Gastrocnemius medialis (tissue), 4 donors: ENCODE measurements around the gene CDH23. TPM values are rescaled to one million over a fixed set of nuclear protein-coding genes. Genes with fewer than 3 reads are reported as not detected.

ENCODE experiments used
- ATAC-seq, 2 donors: fragments of 150-250 bp; one replicate each; pipeline ENCODE4 v1.9.1; 2016
- DNase-seq, 2 donors: peaks; one replicate each; pipeline ENCODE4 v3.0.0-alpha.2; 2019
- H3K27ac ChIP-seq, 4 donors: fragments of 200-600 bp; sonication (generic); 1 replicate in 1 of 4; 2 replicates in 3 of 4; pipeline ENCODE4 v1.5.1; 2016 to 2018; ENCODE audit warnings: mild to moderate bottlenecking in 2 of 4, moderate library complexity in 1 of 4
- H3K27me3 ChIP-seq, 3 donors: fragments of 200-600 bp; sonication (generic) in 2 of 3; 1 replicate in 1 of 3; 2 replicates in 2 of 3; pipeline versions ENCODE4 v1.5.1 to v1.6.0; 2016 to 2019; ENCODE audit warnings: mild to moderate bottlenecking in 1 of 3, moderate library complexity in 1 of 3
- H3K36me3 ChIP-seq, 2 donors: fragments of 200-600 bp; sonication (generic) in 1 of 2; one replicate each; pipeline ENCODE4 v1.5.1; 2017 to 2018
- H3K4me1 ChIP-seq, 2 donors: fragments of 200-600 bp; sonication (generic) in 1 of 2; one replicate each; pipeline ENCODE4 v1.5.1; 2016 to 2017; ENCODE audit warnings: mild to moderate bottlenecking in 2 of 2
- H3K4me3 ChIP-seq, 4 donors: fragments of 200-600 bp; sonication (generic) in 3 of 4; 1 replicate in 1 of 4; 2 replicates in 3 of 4; pipeline ENCODE4 v1.5.1; 2016 to 2019; ENCODE audit warnings: mild to moderate bottlenecking in 2 of 4
- H3K9me3 ChIP-seq, 3 donors: fragments of 200-600 bp; sonication (generic) in 2 of 3; 1 replicate in 1 of 3; 2 replicates in 2 of 3; pipeline ENCODE4 v1.5.1; 2016 to 2019
- CTCF ChIP-seq, 5 experiments: fragments of 450-650 bp in 3 of 5; fragments of 200-600 bp in 2 of 5; sonication (generic) in 2 of 5; IDR thresholded peaks in 4 of 5; conservative IDR thresholded peaks in 1 of 5; 1 replicate in 4 of 5; 2 replicates in 1 of 5; pipeline ENCODE4 v1.5.1; 2016 to 2019; ENCODE audit warnings: antibody characterized with exemption in 5 of 5, mild to moderate bottlenecking in 3 of 5, moderate library complexity in 3 of 5
- POLR2A ChIP-seq, 2 donors: fragments of 450-650 bp; IDR thresholded peaks; one replicate each; pipeline ENCODE4 v1.6.1; 2017; ENCODE audit warnings: antibody characterized with exemption in 2 of 2, mild to moderate bottlenecking in 2 of 2, moderate library complexity in 2 of 2
- in situ Hi-C, 4 donors: fragments of 200-750 bp; cut with MboI; loops; one replicate each; pipeline versions ENCODE4 v1.15.0 to v1.8.0; 2017; ENCODE audit warnings: low sequenced_read_pairs in 4 of 4
- intact Hi-C: fragments of 100-400 bp; cut with DNase I; formaldehyde crosslinking; loops from one replicate; pipeline ENCODE4 v1.15.1; 2023; ENCODE audit warnings: low total_unique reads
- total RNA-seq, 4 donors: library from RNA; depleted of rRNA; stranded (reverse); fragments of >200 nt; gene quantifications; one replicate each; pipeline versions ENCODE4 v1.1.0 to v1.2.3, GENCODE V29; 2016

Gene CDH23
- total RNA-seq, 4 donors from 2014 or later: 0.53 to 1.8 (median 1.2) TPM

DNA sequence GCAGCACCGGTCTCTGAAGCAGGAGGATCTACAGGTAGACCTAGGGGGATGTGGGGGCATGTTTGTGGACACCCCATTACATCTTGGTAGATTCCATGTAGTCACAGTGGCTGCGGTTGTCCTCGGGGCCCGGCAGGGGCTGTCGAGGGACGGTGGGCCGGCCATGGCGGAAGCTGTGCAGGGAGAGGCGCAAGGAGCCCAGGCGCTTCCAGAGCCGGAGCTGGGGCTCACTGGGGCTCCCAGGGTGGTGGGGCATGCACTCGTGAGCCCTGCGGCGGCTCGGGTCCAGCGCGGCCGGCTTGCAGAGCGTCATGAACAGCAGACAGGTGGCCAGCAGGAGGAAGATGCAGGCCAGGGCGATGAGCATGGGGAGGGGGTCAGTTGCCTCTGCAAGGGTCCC lies 319.1 kb downstream of the CDH23 start:
- ATAC-seq (no peak), DNase-seq (no peak)
- Histone ChIP-seq H3K9me3 (no peaks in the 10 kb centered on the region), H3K4me3 (no peak overlapping the region), H3K36me3 (no peaks in the 10 kb centered on the region), H3K27ac (no peak overlapping the region), H3K4me1 (peaks cover 27 to 36% of the 10 kb centered on the region in 2 donors), H3K27me3 (no peaks in the 10 kb centered on the region)
- intact Hi-C loops (no loop called here), in situ Hi-C loops (no loop called here)
- no peak for TF ChIP-seq POLR2A (IDR thresholded peaks at IDR 0.05)
- no peak for TF ChIP-seq CTCF (IDR thresholded peaks at IDR 0.05 in 4 of 5, conservative IDR thresholded peaks at IDR 0.05 in 1 of 5)

GRCh38 chr10:71716426-71716825 lies 319.7 kb downstream of the CDH23 start:
- TF ChIP-seq POLR2A (IDR thresholded peaks at IDR 0.05) (no peak), CTCF (IDR thresholded peaks at IDR 0.05 in 4 of 5, conservative IDR thresholded peaks at IDR 0.05 in 1 of 5) (no peak)
- ATAC-seq (no peak), DNase-seq (no peak)
- intact Hi-C loops (no loop called here), in situ Hi-C loops (no loop called here)
- H3K36me3 ChIP-seq: no peaks in the 10 kb centered on the region
- H3K27ac ChIP-seq: no peak overlapping the region
- no peaks in the 10 kb centered on the region for H3K9me3 ChIP-seq
- H3K4me3 ChIP-seq: no peak overlapping the region
- no peaks in the 10 kb centered on the region for H3K27me3 ChIP-seq
- peaks cover 27 to 36% of the 10 kb centered on the region in 2 donors for H3K4me1 ChIP-seq

- Histone ChIP-seq H3K27me3 (no peaks in the 10 kb centered on the region), H3K9me3 (no peaks in the 10 kb centered on the region), H3K27ac (no peak overlapping the region), H3K4me1 (peaks cover 27 to 36% of the 10 kb centered on the region in 2 donors), H3K4me3 (no peak overlapping the region), H3K36me3 (no peaks in the 10 kb centered on the region)
- in situ Hi-C loops (no loop called here), intact Hi-C loops (no loop called here)
- TF ChIP-seq POLR2A (IDR thresholded peaks at IDR 0.05) (no peak), CTCF (IDR thresholded peaks at IDR 0.05 in 4 of 5, conservative IDR thresholded peaks at IDR 0.05 in 1 of 5) (no peak)
- DNase-seq (no peak), ATAC-seq (no peak)
These were observed 320.3 kb downstream of the CDH23 start for GRCh38 chr10:71717056-71717455.

GRCh38 chr10:71717551-71717951 lies 320.8 kb downstream of the CDH23 start:
- H3K4me1 ChIP-seq: peaks cover 27 to 36% of the 10 kb centered on the region in 2 donors
- H3K27ac ChIP-seq: no peak overlapping the region
- DNase-seq (no peak), ATAC-seq (no peak)
- no peaks in the 10 kb centered on the region for H3K36me3 ChIP-seq
- intact Hi-C loops: no loop called here
- in situ Hi-C loops: no loop called here
- no peak overlapping the region for H3K4me3 ChIP-seq
- no peaks in the 10 kb centered on the region for H3K9me3 ChIP-seq
- TF ChIP-seq POLR2A (IDR thresholded peaks at IDR 0.05): no peak
- TF ChIP-seq CTCF (IDR thresholded peaks at IDR 0.05 in 4 of 5, conservative IDR thresholded peaks at IDR 0.05 in 1 of 5): no peak
- H3K27me3 ChIP-seq: no peaks in the 10 kb centered on the region

DNA sequence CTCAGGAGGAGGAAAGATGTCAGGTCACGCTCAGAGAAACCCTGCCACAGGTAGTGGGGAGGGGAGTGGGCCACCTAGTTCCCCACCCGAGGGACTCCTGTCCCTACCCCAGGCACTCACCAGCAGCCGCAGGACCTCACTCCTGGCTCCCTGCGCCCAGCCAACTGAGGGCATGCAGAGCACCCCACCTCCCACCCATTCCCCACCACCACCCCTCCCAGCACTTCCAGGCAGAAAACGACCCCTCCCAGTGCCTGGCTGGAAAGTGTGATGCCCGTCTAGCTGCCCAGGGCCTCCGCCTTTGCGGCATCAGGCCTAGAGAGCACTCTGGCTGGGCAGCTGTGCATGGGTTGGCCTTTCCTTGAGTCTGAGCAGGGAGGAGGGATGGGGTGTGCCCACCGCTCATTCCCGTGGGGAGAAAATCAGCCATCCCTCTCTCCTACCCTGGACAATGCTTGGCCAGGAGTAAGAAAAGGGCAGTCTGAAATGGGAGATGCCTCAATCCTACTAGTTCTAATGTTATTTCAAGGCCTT lies 321.5 kb downstream of the CDH23 start:
- TF ChIP-seq CTCF (IDR thresholded peaks at IDR 0.05 in 4 of 5, conservative IDR thresholded peaks at IDR 0.05 in 1 of 5) (no peak), POLR2A (IDR thresholded peaks at IDR 0.05) (no peak)
- Histone ChIP-seq H3K27me3 (no peaks in the 10 kb centered on the region), H3K36me3 (no peaks in the 10 kb centered on the region), H3K4me1 (peaks cover 21 to 30% of the 10 kb centered on the region in 2 donors), H3K4me3 (no peak overlapping the region), H3K27ac (no peak overlapping the region), H3K9me3 (no peaks in the 10 kb centered on the region)
- no peak for ATAC-seq
- in situ Hi-C loops (no loop called here), intact Hi-C loops (no loop called here)
- DNase-seq: no peak
